HEK293 (cell line): ENCODE measurements around the gene GDPD3.
A peak's percentile ranks its signal among the peaks of the same experiment; 100 is the strongest.

ENCODE experiments used
- CTCF ChIA-PET: fragments of 350-600 bp; formaldehyde crosslinking; extraction: SDS; loops from one replicate; lab custom pipeline; 2021; ENCODE audit warnings: antibody characterized with exemption; lab: Yijun Ruan, JAX
- POLR2A ChIA-PET: fragments of 300-600 bp; formaldehyde crosslinking; extraction: SDS; loops from one replicate; lab custom pipeline; 2020; ENCODE audit warnings: antibody characterized with exemption, inconsistent platforms; lab: Yijun Ruan, JAX
- H3K27ac ChIP-seq: fragments of 200-500 bp; sonication (Bioruptor generic); 2 replicates; pipeline ENCODE4 v1.5.1; 2014; ENCODE audit warnings: low read depth, low read length, control low read depth, inconsistent platforms; ENCODE audit errors: extremely low read depth
- H3K36me3 ChIP-seq, 2 experiments: fragments of 200-500 bp in 1 of 2; sonication (Bioruptor generic) in 1 of 2; 1 replicate in 1 of 2; 2 replicates in 1 of 2; pipeline ENCODE4 v1.5.1; 2014 to 2017; ENCODE audit warnings: inconsistent platforms in 2 of 2, low read length in 2 of 2; ENCODE audit not compliant: control insufficient read depth in 2 of 2, insufficient read depth in 1 of 2
- H3K4me1 ChIP-seq: fragments of 200-500 bp; sonication (Bioruptor generic); 2 replicates; pipeline ENCODE4 v1.5.1; 2014; ENCODE audit warnings: mild to moderate bottlenecking, low read length, inconsistent platforms; ENCODE audit not compliant: control insufficient read depth, insufficient read depth
- H3K4me3 ChIP-seq: 2 replicates; pipeline ENCODE4 v1.5.1; 2011; ENCODE audit warnings: low read depth, mild to moderate bottlenecking, control low read depth, low read length, moderate library complexity
- H3K9me3 ChIP-seq: fragments of 200-500 bp; sonication (Bioruptor generic); 2 replicates; pipeline ENCODE4 v1.5.1; 2014; ENCODE audit warnings: low read depth, low read length, inconsistent platforms; ENCODE audit not compliant: control insufficient read depth, insufficient read depth
- CTCF ChIP-seq: fragments of 450-650 bp; formaldehyde crosslinking; IDR thresholded peaks from 2 replicates; pipeline ENCODE4 v1.5.1; 2016; ENCODE audit warnings: missing biosample characterization, missing genetic modification characterization
- EGR2 ChIP-seq: fragments of 450-650 bp; formaldehyde crosslinking; IDR thresholded peaks from 2 replicates; pipeline ENCODE4 v1.5.1; 2016; ENCODE audit warnings: low read depth, missing biosample characterization, missing genetic modification characterization
- GLI4 ChIP-seq: fragments of 450-650 bp; formaldehyde crosslinking; IDR thresholded peaks from 2 replicates; pipeline ENCODE4 v1.5.1; 2016; ENCODE audit warnings: missing biosample characterization, missing genetic modification characterization
- GLIS2 ChIP-seq: fragments of 450-650 bp; formaldehyde crosslinking; IDR thresholded peaks from 2 replicates; pipeline ENCODE4 v1.5.1; 2016; ENCODE audit warnings: missing biosample characterization, missing genetic modification characterization
- KLF9 ChIP-seq: fragments of 450-650 bp; formaldehyde crosslinking; IDR thresholded peaks from 2 replicates; pipeline ENCODE4 v1.5.1; 2016; ENCODE audit warnings: missing biosample characterization, missing genetic modification characterization, low read depth
- SCRT1 ChIP-seq: fragments of 450-650 bp; formaldehyde crosslinking; IDR thresholded peaks from 2 replicates; pipeline ENCODE4 v1.5.1; 2016; ENCODE audit warnings: missing biosample characterization, missing genetic modification characterization, borderline replicate concordance
- YY2 ChIP-seq: fragments of 450-650 bp; formaldehyde crosslinking; IDR thresholded peaks from 2 replicates; pipeline ENCODE4 v1.5.1; 2016; ENCODE audit warnings: missing biosample characterization, missing genetic modification characterization
- ZBTB21 ChIP-seq: fragments of 450-650 bp; formaldehyde crosslinking; IDR thresholded peaks from 2 replicates; pipeline ENCODE4 v1.5.1; 2017; ENCODE audit warnings: missing biosample characterization, missing genetic modification characterization
- ZFP41 ChIP-seq: fragments of 450-650 bp; formaldehyde crosslinking; IDR thresholded peaks from 2 replicates; pipeline ENCODE4 v1.5.1; 2016; ENCODE audit warnings: missing biosample characterization, missing genetic modification characterization, borderline replicate concordance
- ZNF132 ChIP-seq: fragments of 450-650 bp; formaldehyde crosslinking; IDR thresholded peaks from 2 replicates; pipeline ENCODE4 v1.5.1; 2017; ENCODE audit warnings: missing biosample characterization, missing genetic modification characterization, borderline replicate concordance
- ZNF2 ChIP-seq: fragments of 450-650 bp; formaldehyde crosslinking; IDR thresholded peaks from 2 replicates; pipeline ENCODE4 v1.5.1; 2016; ENCODE audit warnings: missing biosample characterization, missing genetic modification characterization
- ZNF302 ChIP-seq: fragments of 450-650 bp; formaldehyde crosslinking; IDR thresholded peaks from 2 replicates; pipeline ENCODE4 v1.5.1; 2016; ENCODE audit warnings: missing biosample characterization, missing genetic modification characterization, low read depth
- ZNF335 ChIP-seq: fragments of 450-650 bp; formaldehyde crosslinking; conservative IDR thresholded peaks from 2 replicates; pipeline ENCODE4 v1.5.1; 2016; ENCODE audit warnings: missing biosample characterization, missing genetic modification characterization
- ZNF394 ChIP-seq: fragments of 450-650 bp; formaldehyde crosslinking; IDR thresholded peaks from 2 replicates; pipeline ENCODE4 v1.5.1; 2016; ENCODE audit warnings: missing biosample characterization, missing genetic modification characterization, mild to moderate bottlenecking, moderate library complexity, borderline replicate concordance
- ZNF433 ChIP-seq: fragments of 450-650 bp; formaldehyde crosslinking; IDR thresholded peaks from 2 replicates; pipeline ENCODE4 v1.5.1; 2016; ENCODE audit warnings: missing biosample characterization, missing genetic modification characterization, low read depth
- ZNF449 ChIP-seq: fragments of 450-650 bp; formaldehyde crosslinking; IDR thresholded peaks from 2 replicates; pipeline ENCODE4 v1.5.1; 2017; ENCODE audit warnings: missing biosample characterization, mild to moderate bottlenecking, missing genetic modification characterization, moderate library complexity
- ZNF555 ChIP-seq: fragments of 450-650 bp; formaldehyde crosslinking; conservative IDR thresholded peaks from 2 replicates; pipeline ENCODE4 v1.5.1; 2017; ENCODE audit warnings: missing biosample characterization, mild to moderate bottlenecking, missing genetic modification characterization, inconsistent platforms
- ZNF600 ChIP-seq: fragments of 450-650 bp; formaldehyde crosslinking; IDR thresholded peaks from 2 replicates; pipeline ENCODE4 v1.5.1; 2016; ENCODE audit warnings: missing biosample characterization, missing genetic modification characterization
- ZNF654 ChIP-seq: fragments of 450-650 bp; formaldehyde crosslinking; IDR thresholded peaks from 2 replicates; pipeline ENCODE4 v1.5.1; 2016; ENCODE audit warnings: low read depth, missing biosample characterization, missing genetic modification characterization
- ZSCAN18 ChIP-seq: fragments of 450-650 bp; formaldehyde crosslinking; IDR thresholded peaks from 2 replicates; pipeline ENCODE4 v1.5.1; 2016; ENCODE audit warnings: missing biosample characterization, missing genetic modification characterization

GDPD3 gene

GRCh38 chr16:30070490-30070889, 42.8 kb downstream of the GDPD3 start:
- no peak overlapping the region for H3K4me3 ChIP-seq
- no peak overlapping the region for H3K27ac ChIP-seq
- no peaks in the 10 kb centered on the region for H3K4me1 ChIP-seq
- H3K9me3 ChIP-seq, result no peaks in the 10 kb centered on the region
- H3K36me3 ChIP-seq, result peaks cover 42 to 68% of the 10 kb centered on the region in 2 experiments; a peak in 2 of 3 replicates
- TF ChIP-seq ZNF132 (tag by site-specific recombination), result no peak
- TF ChIP-seq YY2, result no peak
- no peak for TF ChIP-seq ZBTB21
- TF ChIP-seq SCRT1, result no peak
- no peak for TF ChIP-seq ZSCAN18
- TF ChIP-seq ZFP41, result no peak
- no peak for TF ChIP-seq GLI4 (tag by site-specific recombination)
- no peak for TF ChIP-seq ZNF449 (tag by site-specific recombination)
- CTCF ChIA-PET, result interaction anchor here (0.6 to 1.0 kb wide), 3 partner anchors 11 to 625 kb away, joined by 3 to 6 read pairs (median 4); no protein-coding TSS in a partner anchor
- POLR2A ChIA-PET, result no interaction called here

GRCh38 chr16:30069611-30070462, 43.5 kb downstream of the GDPD3 start:
- peaks cover 42 to 68% of the 10 kb centered on the region in 2 experiments; a peak in 2 of 3 replicates for H3K36me3 ChIP-seq
- no peaks in the 10 kb centered on the region for H3K9me3 ChIP-seq
- H3K27ac ChIP-seq, result no peak overlapping the region
- H3K4me1 ChIP-seq, result no peaks in the 10 kb centered on the region
- TF ChIP-seq ZNF394 (tag by site-specific recombination), result no peak
- no peak for TF ChIP-seq ZNF335
- TF ChIP-seq ZNF302 (tag by site-specific recombination), result no peak
- peak; percentile 73 for TF ChIP-seq EGR2 (tag by site-specific recombination)
- TF ChIP-seq ZNF2 (tag by site-specific recombination), result peak; percentile 86
- no peak for TF ChIP-seq ZNF555 (tag by site-specific recombination)
- no peak overlapping the region for H3K4me3 ChIP-seq
- ChIA-PET POLR2A (interaction anchor here (0.6 kb wide), 1 partner anchor 14 kb away, joined by 3 read pairs; no protein-coding TSS in a partner anchor), CTCF (interaction anchor here (1.0 to 1.6 kb wide), 2 partner anchors 13 to 625 kb away, joined by 3 to 4 read pairs; no protein-coding TSS in a partner anchor)

GRCh38 chr16:30068750-30069610, 44.4 kb downstream of the GDPD3 start:
- POLR2A ChIA-PET, result interaction anchor here (1.2 kb wide), 1 partner anchor 37 kb away, joined by 3 read pairs; no protein-coding TSS in a partner anchor
- Histone ChIP-seq H3K9me3 (no peaks in the 10 kb centered on the region), H3K36me3 (peaks cover 42 to 68% of the 10 kb centered on the region in 2 experiments; a peak in 2 of 3 replicates), H3K27ac (no peak overlapping the region), H3K4me3 (no peak overlapping the region), H3K4me1 (0 out of 2 replicates have a peak, but pooled peaks cover 2% of the 10 kb centered on the region)
- CTCF ChIA-PET, result interaction anchor here (1.0 to 2.3 kb wide), 4 partner anchors 13 to 626 kb away, joined by 3 to 8 read pairs (median 4); partner anchors contain the start of gene TBX6
- no peak for TF ChIP-seq GLIS2
- TF ChIP-seq CTCF (tag by site-specific recombination), result peak; percentile 76
- TF ChIP-seq ZNF433 (tag by site-specific recombination), result no peak
- peak; percentile 36; the same call in 1 of the 2 replicates for TF ChIP-seq KLF9 (tag by site-specific recombination)
- TF ChIP-seq ZNF654, result peak; percentile 55
- TF ChIP-seq ZNF600 (tag by site-specific recombination), result peak; percentile 80
